CD4-positive, alpha-beta T cell treated with Interleukin-2 at 100 ng/mL for 4 hours (primary cell): ENCODE data around the gene DNAJC5.
"Not testable (repeated sequence)": the region's sequence is repeated elsewhere in the genome, so short reads cannot be mapped to it uniquely, and the experiment has no call there.

Experiments
- DNase-seq: peaks from one replicate; pipeline ENCODE4 v3.0.0-alpha.2; 2020; ENCODE audit warnings: low spot score

Gene DNAJC5

DNA sequence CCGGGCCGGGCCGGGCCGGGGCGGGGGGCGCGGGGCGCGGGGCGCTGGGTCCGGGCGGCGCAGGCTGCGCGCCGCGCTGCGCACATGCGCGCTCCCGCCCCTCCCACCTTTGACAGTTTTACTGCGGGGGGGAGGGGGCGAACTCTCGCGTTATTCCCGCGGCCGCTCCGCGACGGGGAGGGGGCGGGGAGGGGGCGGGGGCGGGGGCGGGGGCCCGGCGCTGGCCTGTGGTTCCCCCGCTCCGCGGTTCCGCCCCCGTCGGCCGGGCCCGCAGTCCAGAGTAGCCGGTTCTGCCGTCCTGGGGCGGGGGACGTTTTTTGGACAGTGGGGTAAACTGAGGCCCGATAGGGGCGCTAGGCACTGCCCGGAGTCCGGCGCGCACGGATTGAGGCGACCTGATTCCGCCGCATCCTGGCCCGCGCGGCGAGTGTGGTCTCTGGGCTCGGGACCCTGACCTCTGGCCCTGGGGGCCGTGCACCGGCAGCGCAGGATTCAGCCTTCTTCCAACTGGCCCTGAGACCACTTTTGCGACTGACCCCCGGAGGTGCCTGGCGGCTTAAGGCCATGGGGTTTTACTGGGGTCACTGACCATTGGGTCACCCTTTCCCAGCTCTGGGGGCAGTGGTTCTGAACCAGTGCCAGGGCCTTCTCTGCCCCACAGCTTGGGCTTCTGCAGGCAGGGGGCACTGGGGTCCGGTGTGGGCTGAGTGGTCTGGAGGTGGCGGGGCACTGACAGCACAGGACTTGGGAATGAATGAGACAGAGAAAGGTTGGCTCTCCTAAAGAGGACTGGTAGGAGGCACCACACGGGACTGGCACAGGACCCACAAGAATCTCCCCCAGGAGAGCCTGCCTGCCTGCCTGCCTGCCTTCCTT lies 75.2 kb downstream of the DNAJC5 start, which contains the start of gene ZNF512B:
TSS of gene ZNF512B (minus strand) at position 93 of the 876 bp plus-strand sequence. CDS start 1,980 bp downstream, outside the sequence.
- peak; percentile 61 for DNase-seq

DNA sequence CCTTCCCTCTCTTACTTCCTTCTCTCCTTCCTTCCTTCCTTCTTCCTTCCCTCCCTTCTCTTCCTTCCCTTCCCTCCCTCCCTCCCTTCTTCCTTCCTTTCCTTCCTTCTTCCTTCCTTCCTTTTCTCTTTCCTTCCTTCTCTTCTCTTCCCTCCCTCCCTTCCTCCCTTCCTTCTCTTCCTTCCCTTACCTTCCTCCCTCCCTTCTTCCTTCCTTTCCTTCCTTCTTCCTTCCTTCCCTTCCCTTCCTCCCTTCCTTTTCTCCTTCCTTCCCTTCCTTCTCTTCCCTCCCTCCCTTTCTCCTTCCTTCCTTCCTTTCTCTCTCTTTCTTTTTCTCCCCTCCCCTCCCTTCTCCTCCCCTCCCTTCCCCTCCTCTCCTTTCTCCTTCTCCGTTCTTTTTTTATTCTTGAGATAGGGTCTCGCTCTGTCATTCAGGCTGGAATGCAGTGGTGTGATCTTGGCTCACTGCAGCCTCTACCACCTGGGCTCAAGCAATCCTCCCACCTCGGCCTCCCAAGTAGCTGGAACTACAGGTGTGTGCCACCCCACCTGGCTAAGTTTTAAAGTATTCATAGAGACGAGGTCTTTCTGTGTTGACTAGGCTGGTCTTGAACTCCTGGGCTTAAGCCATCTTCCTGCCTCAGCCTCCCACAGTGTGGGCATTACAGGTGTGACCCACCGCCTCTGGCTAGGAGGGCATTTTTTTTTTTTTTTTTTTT lies 75.9 kb downstream of the DNAJC5 start:
- DNase-seq: no peak

DNA sequence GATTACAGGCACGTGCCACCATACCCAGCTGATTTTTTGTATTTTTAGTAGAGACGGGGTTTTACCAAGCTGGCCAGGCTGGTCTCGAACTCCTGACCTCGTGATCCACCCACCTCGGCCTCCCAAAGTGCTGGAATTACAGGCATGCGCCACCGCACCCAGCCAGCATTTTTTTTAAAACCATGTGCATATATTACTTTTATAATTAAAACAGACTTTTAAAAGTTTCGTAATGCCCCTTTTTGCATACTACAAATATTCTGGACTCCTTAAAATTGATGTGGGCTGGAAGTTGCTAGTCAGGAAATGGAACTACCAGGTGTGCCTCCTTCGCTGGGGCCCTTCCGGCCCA lies 77.0 kb downstream of the DNAJC5 start:
- not testable (repeated sequence) for DNase-seq

GRCh38 chr20:63972312-63973159 lies 77.6 kb downstream of the DNAJC5 start:
- DNase-seq: no peak

DNA sequence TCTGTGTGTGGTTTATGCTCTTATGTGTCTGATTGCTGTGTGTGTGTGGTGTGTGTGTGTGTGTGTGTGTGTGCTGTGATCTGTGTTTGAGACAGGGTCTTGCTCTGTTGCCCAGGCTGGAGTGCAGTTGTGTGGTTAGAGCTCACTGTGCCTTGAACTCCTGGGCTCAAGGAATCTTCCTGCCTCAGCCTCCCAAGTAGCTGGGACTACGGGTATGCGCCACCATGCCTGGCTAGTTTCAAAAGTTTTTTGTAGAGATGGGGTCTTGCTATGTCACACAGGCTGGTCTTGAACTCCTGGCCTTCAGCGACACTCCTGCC lies 78.2 kb downstream of the DNAJC5 start:
- DNase-seq: no peak

DNA sequence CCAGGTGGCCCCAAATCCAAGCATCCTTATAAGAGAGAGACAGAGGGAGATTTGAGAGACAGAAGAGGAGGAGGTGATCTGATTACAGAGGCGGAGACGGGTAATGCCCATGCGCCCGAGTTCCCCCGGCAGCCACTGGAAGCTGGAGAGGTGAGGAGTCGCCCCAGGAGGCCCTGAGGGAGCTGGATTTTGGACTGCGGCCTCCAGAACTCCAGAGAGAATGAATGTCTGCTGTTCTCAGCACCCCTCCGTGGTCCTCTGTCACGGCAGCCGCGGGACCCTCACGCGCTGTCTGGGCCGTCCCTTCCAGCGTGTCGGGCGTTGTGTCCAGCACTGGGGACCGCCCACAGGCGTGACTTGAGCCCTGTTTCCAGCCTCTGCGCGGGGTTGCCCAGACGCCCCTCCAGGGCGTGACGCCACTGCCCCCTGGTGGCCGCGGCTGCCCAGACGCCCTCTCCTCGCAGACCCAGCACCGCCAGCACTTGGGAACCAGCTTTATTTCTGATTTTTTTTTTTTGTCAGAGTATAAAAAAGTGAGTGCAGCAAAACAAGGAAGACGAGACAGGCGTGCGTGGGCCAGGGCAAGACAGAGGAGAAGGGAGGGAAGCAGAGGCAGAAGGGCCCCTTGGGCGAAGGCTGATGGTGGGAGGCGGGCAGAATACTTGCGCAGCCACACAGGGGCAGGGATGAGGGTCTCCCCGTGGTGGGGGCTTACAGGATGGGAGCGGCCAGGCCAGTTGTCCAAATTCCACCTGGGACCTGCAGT lies 78.9 kb downstream of the DNAJC5 start:
- peak; percentile 77 for DNase-seq

DNA sequence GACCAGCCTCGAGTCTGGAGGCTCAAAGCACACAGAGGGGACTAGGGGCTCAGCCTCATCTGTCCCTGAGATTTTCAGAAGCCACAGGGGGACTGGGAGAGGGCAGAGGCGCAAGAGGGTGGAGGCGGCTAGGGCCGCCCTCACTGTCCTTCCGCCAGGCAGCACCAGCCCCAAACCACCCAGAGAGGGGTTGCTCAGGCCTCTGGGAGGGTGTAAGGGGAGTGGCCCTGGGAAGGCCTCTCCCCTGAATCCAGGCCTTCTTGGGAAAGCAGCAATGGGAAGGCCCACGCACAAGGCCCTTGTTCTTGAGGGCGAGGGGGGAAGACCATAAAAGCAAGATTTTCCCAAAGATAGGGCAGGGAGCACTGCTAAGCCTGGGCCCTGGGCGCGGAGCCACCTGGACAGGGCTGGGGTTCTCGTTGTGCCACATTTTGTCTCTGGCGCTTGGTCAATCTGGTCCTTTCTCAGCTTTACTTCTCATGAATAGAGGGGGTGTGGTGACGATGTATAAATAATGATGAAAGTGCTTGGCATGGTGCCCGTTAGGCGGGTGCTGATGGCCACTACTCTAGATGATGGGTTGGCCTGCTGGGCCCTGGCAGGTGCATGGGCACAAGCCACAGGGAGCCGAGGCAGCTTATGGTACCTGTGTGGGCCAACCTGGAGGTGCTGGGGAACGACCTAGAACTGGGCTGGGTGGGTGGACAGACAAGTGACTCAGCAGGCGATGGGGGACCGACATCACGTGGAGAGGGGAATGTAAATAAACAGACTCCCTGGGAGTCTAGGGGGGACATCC lies 79.7 kb downstream of the DNAJC5 start:
- no peak for DNase-seq

- not testable (repeated sequence) for DNase-seq
Observed at GRCh38 chr20:63976511-63976910, 81.6 kb downstream of the DNAJC5 start.

GRCh38 chr20:63976980-63977738 lies 82.2 kb downstream of the DNAJC5 start:
- DNase-seq: no peak

GRCh38 chr20:63977739-63978276 lies 82.9 kb downstream of the DNAJC5 start:
- peak; percentile 72 for DNase-seq

DNA sequence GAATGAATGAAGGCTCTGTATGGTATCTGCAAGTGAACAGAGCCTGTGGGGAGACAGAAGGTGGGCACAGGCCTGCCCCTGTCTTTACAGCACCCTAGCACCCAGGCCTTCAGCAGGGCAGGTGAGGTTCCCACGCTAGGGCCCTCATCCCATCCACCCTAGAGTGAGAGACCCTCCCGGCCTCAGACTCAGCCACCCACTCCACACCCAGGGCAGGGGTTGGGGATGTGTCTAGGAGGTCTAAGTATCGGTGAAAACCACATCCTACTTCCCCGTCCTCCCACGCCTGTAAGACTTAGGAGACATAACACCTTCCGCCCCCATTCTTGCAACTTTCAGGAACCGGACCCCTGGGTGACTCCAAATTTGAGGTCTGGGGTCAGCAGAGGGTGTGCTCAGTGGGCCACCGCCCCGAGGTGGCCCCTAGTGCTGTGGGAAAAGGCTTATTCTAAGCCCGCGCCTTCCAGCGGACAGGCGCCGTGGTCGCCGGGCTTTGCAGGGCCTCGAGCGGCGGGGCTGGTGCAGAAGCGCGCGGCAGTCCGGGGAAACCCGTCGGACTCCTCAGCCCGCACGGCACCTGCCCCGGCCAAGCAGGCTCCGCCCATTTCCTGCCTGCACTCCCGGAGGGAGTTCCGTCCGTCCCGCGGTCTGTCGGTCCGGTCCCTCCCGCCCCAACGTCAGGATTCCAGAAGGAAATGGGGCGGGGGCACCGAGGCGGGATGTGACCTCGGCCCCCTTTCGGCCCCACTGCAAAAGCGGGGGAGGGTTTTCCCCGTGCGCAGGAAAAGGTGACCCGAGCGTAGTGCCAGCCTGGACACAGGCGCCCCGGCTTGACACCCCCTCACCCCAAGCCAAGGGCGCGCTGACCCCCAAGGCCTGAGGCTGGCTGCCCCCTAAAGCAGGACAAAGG lies 83.6 kb downstream of the DNAJC5 start:
- peak; percentile 44 for DNase-seq

DNA sequence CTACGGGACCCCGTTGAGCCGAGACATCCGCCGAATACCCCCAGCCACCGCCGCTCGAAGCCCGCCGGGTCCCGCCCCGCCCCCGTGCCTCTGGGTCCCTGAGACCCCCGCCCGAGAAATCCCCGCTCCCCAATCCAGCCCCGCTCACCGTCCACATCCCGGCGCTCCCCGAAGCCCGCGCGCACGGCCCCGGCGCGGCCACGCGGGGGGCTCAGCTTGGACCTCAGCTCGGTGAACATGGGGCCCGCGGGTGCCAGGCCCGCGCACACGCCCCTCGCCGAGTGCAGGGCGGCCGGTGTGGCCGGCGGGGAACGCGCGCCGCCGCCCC lies 84.3 kb downstream of the DNAJC5 start:
- no peak for DNase-seq

DNA sequence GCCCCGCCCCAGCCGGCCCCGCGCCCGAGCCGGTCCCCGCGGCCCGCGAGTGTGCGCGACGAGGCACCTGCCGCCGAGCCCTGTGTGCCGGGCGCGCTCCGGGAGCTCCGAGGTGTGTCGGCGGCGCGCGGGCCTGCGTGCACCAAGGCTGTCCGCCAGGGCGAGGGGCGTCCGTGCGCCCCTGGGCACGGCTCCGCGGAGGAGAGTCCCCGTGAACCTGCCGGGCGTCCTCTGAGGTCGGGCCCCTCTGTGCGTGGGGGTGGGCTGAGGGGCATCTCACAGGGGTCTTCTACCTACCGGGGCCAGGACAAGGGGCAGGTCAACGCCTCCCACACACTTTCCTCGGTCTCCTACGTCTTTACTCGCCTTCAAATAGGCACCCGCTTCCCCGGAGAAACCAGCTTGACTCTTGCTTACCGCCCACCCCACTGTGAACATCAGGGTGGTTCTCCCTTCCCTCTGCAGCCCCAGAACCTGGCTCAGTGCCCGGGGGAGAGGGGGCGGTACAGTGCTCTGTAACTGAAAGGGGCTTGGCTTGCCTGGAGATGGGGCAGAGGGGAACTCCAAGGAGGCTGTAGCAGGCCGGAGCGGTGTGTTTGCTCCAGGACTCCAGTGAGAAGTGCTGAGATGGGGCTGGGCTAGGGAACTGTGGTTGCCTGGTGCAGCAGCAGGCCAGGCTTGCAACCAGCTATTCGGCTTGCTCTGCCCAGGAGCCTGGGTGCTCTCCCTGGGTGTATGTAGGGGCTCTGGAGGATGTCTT lies 84.8 kb downstream of the DNAJC5 start, which contains the start of gene SAMD10:
TSS of gene SAMD10 (minus strand) at position 86 of the 760 bp plus-strand sequence. CDS start 175 bp downstream, outside the sequence.
- peak; percentile 54 for DNase-seq

DNA sequence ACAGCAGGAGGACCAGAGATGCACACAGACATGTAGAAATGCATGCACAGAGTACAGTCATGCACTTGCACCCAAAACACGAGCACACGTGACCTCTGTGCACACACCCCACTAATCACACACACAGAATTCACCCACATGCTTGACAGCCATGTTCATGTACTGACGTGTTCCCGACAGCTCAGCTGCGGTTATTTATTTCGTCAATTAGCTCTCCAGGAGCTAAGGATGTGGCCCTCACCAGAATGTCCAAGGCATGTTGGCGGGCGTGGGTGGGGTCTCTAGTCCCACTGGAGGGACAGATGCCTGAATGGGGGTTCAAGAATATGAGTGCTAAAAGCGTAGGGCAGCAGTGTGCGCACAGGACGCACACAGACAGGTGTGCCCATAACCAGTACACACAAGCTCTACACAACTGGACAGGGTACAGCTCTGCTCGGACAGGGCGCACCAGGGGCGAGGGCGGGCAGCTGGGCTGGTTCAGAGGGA lies 85.4 kb downstream of the DNAJC5 start:
- DNase-seq: peak; percentile 50

- DNase-seq: peak; percentile 94
Observed at GRCh38 chr20:63980806-63981728, 86.1 kb downstream of the DNAJC5 start, which contains the start of gene PRPF6. Gene PRPF6 (plus strand): TSS chr20:63981132. CDS start chr20:63981246, 114 bp downstream.

DNA sequence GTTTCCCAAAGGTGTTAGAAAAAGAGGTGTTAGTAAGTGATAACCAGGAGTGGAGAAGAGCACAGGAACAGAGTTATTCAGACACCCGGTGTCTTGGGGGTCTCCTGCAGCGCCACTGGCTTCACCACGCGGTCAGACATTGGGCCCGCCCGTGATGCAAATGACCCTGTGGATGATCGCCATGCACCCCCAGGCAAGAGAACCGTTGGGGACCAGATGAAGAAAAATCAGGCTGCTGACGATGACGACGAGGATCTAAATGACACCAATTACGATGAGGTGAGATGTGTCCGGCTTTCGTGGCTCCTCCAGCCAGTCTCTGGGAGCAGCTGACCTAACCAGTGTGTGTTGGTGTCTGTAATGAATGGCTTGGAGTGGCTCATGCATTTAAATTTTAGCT lies 88.0 kb downstream of the DNAJC5 start:
- DNase-seq: no peak
